ENCODE results near the gene CDS2. TPM values are rescaled to one million over a fixed set of nuclear protein-coding genes. Genes with fewer than 3 reads are reported as not detected.

Gene CDS2
- total and polyA plus RNA-seq, 4 donors, result 9.6 to 31.6 (median 14.4) TPM

DNA sequence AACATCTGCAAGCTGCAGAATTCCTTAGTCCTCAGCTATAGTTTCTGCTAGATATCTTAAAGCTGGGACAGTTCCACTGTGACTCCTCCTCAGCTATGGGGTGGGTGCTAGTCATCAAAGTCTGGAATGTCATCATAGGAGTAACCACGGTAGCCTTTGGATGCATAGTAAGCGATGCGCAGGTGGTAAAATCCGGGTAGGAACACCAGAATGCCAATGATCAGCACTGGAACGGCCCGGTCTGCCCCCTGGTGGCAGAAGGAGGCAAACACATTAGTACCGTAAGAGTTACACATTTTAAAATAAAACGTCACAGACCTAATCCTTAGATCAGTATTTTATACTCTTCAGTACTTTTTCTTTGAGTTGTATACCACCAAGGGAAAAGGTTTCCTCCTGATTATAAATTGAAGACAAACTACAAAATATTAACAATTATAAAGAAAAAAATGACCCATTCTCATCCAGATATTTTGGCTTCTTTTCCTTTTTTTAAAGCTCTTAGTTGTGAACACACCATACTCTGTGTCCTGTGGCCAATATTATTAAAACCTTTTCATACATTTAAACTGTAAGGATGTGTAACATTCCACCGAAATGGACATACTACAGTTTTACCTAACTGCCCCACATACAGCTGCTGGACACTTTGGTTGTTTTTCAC lies 26.0 kb upstream of the CDS2 start:
- Histone ChIP-seq H3K9me3 (ENCODE audit: control insufficient read depth in 4 of 4, low read length in 3 of 4) (no peaks in the 10 kb centered on the region), H3K9ac (ENCODE audit: low read depth in 1 of 2, low read length in 2 of 2) (no peak overlapping the region), H3K4me1 (ENCODE audit: control insufficient read depth in 4 of 4, insufficient read depth in 4 of 4, low read length in 3 of 4) (no peaks in the 10 kb centered on the region), H3K27ac (ENCODE audit: low read depth in 1 of 2, low read length in 2 of 2) (peak overlapping the region in 1 of 2 donors; percentile 14), H3K36me3 (ENCODE audit: control insufficient read depth in 4 of 4, insufficient read depth in 3 of 4, low read depth in 1 of 4, low read length in 3 of 4) (peaks cover 3 to 50% (median 29%) of the 10 kb centered on the region in 4 donors), H3K4me3 (ENCODE audit: low read depth in 1 of 3, low read length in 3 of 3) (no peak overlapping the region), H3K27me3 (ENCODE audit: control insufficient read depth in 4 of 4, insufficient read depth in 4 of 4, low read length in 3 of 4) (no peaks in the 10 kb centered on the region)
- DNase-seq (ENCODE audit: low spot score), result peak; percentile 79
- WGBS, result 13% methylated on average over 9 of the region's 9 CpGs
- TF ChIP-seq FOXA2 (IDR thresholded peaks at IDR 0.05), result no peak
- TF ChIP-seq, protein P1, sequence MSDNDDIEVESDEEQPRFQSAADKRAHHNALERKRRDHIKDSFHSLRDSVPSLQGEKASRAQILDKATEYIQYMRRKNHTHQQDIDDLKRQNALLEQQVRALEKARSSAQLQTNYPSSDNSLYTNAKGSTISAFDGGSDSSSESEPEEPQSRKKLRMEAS (IDR thresholded peaks at IDR 0.05), result no peak
- TF ChIP-seq, protein P2, sequence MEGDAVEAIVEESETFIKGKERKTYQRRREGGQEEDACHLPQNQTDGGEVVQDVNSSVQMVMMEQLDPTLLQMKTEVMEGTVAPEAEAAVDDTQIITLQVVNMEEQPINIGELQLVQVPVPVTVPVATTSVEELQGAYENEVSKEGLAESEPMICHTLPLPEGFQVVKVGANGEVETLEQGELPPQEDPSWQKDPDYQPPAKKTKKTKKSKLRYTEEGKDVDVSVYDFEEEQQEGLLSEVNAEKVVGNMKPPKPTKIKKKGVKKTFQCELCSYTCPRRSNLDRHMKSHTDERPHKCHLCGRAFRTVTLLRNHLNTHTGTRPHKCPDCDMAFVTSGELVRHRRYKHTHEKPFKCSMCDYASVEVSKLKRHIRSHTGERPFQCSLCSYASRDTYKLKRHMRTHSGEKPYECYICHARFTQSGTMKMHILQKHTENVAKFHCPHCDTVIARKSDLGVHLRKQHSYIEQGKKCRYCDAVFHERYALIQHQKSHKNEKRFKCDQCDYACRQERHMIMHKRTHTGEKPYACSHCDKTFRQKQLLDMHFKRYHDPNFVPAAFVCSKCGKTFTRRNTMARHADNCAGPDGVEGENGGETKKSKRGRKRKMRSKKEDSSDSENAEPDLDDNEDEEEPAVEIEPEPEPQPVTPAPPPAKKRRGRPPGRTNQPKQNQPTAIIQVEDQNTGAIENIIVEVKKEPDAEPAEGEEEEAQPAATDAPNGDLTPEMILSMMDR (IDR thresholded peaks at IDR 0.05; ENCODE audit: low read depth, low read length, missing input control), result peak; percentile 87
- peak; percentile 92 for TF ChIP-seq RAD21 (IDR thresholded peaks at IDR 0.05)
- no peak for TF ChIP-seq HNF4G (IDR thresholded peaks at IDR 0.05)

DNA sequence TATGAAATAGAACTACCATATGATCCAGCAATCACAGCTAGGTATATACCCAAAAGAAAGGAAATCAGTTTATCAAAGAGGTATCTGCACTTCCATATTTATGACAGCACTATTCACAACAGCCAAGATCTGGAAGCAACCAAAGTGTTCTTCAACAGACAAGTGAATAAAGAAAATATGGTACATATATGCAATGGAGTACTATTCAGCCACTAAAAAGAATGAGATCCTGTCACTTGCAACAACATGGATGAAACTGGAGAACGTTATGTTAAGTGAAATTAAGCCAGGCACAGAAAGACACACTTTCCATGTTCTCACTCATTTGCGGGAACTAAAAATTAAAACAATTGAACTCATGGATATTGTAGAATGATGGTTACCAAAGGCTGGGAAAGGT lies 22.3 kb upstream of the CDS2 start:
- no peak overlapping the region for H3K9ac ChIP-seq (ENCODE audit: low read depth in 1 of 2, low read length in 2 of 2)
- WGBS, result 98% methylated on average over 2 of the region's 2 CpGs
- TF ChIP-seq SP1 (IDR thresholded peaks at IDR 0.05), result no peak
- no peak for TF ChIP-seq FOXA2 (IDR thresholded peaks at IDR 0.05)
- TF ChIP-seq HNF4A (conservative IDR thresholded peaks at IDR 0.05), result no peak
- TF ChIP-seq FOXA1 (IDR thresholded peaks at IDR 0.05), result no peak
- TF ChIP-seq HNF4G (IDR thresholded peaks at IDR 0.05), result no peak
- no peak for TF ChIP-seq NR2F2 (IDR thresholded peaks at IDR 0.05)
- no peak for TF ChIP-seq JUND (IDR thresholded peaks at IDR 0.05)
- TF ChIP-seq, protein P1 (IDR thresholded peaks at IDR 0.05), result no peak
- TF ChIP-seq, protein P3, sequence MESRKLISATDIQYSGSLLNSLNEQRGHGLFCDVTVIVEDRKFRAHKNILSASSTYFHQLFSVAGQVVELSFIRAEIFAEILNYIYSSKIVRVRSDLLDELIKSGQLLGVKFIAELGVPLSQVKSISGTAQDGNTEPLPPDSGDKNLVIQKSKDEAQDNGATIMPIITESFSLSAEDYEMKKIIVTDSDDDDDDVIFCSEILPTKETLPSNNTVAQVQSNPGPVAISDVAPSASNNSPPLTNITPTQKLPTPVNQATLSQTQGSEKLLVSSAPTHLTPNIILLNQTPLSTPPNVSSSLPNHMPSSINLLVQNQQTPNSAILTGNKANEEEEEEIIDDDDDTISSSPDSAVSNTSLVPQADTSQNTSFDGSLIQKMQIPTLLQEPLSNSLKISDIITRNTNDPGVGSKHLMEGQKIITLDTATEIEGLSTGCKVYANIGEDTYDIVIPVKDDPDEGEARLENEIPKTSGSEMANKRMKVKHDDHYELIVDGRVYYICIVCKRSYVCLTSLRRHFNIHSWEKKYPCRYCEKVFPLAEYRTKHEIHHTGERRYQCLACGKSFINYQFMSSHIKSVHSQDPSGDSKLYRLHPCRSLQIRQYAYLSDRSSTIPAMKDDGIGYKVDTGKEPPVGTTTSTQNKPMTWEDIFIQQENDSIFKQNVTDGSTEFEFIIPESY (IDR thresholded peaks at IDR 0.05), result no peak
- no peak for TF ChIP-seq RXRA (IDR thresholded peaks at IDR 0.05)
- TF ChIP-seq, protein P2 (IDR thresholded peaks at IDR 0.05; ENCODE audit: low read depth, low read length, missing input control), result no peak
- TF ChIP-seq, protein P4, sequence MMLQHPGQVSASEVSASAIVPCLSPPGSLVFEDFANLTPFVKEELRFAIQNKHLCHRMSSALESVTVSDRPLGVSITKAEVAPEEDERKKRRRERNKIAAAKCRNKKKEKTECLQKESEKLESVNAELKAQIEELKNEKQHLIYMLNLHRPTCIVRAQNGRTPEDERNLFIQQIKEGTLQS (IDR thresholded peaks at IDR 0.05), result no peak
- no peak for TF ChIP-seq YY1 (IDR thresholded peaks at IDR 0.05)
- TF ChIP-seq EGR1 (IDR thresholded peaks at IDR 0.05; ENCODE audit: low read depth in 2 of 2), result no peak
- no peak for TF ChIP-seq TAF1 (conservative IDR thresholded peaks at IDR 0.05)
- TF ChIP-seq GABPA (IDR thresholded peaks at IDR 0.05 in 1 of 2, conservative IDR thresholded peaks at IDR 0.05 in 1 of 2), result no peak
- TF ChIP-seq, protein P5, sequence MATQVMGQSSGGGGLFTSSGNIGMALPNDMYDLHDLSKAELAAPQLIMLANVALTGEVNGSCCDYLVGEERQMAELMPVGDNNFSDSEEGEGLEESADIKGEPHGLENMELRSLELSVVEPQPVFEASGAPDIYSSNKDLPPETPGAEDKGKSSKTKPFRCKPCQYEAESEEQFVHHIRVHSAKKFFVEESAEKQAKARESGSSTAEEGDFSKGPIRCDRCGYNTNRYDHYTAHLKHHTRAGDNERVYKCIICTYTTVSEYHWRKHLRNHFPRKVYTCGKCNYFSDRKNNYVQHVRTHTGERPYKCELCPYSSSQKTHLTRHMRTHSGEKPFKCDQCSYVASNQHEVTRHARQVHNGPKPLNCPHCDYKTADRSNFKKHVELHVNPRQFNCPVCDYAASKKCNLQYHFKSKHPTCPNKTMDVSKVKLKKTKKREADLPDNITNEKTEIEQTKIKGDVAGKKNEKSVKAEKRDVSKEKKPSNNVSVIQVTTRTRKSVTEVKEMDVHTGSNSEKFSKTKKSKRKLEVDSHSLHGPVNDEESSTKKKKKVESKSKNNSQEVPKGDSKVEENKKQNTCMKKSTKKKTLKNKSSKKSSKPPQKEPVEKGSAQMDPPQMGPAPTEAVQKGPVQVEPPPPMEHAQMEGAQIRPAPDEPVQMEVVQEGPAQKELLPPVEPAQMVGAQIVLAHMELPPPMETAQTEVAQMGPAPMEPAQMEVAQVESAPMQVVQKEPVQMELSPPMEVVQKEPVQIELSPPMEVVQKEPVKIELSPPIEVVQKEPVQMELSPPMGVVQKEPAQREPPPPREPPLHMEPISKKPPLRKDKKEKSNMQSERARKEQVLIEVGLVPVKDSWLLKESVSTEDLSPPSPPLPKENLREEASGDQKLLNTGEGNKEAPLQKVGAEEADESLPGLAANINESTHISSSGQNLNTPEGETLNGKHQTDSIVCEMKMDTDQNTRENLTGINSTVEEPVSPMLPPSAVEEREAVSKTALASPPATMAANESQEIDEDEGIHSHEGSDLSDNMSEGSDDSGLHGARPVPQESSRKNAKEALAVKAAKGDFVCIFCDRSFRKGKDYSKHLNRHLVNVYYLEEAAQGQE (IDR thresholded peaks at IDR 0.05), result no peak
- TF ChIP-seq RAD21 (IDR thresholded peaks at IDR 0.05), result no peak
- H3K9me3 ChIP-seq (ENCODE audit: control insufficient read depth in 4 of 4, low read length in 3 of 4), result no peaks in the 10 kb centered on the region
- peaks cover 0 to 1% (median 0%) of the 10 kb centered on the region in 4 donors for H3K4me1 ChIP-seq (ENCODE audit: control insufficient read depth in 4 of 4, insufficient read depth in 4 of 4, low read length in 3 of 4)
- H3K27ac ChIP-seq (ENCODE audit: low read depth in 1 of 2, low read length in 2 of 2), result no peak overlapping the region
- H3K27me3 ChIP-seq (ENCODE audit: control insufficient read depth in 4 of 4, insufficient read depth in 4 of 4, low read length in 3 of 4), result no peaks in the 10 kb centered on the region
- no peak for DNase-seq (ENCODE audit: low spot score)
- H3K36me3 ChIP-seq (ENCODE audit: control insufficient read depth in 4 of 4, insufficient read depth in 3 of 4, low read depth in 1 of 4, low read length in 3 of 4), result peaks cover 5 to 61% (median 35%) of the 10 kb centered on the region in 4 donors
- H3K4me3 ChIP-seq (ENCODE audit: low read depth in 1 of 3, low read length in 3 of 3), result no peak overlapping the region
